Hepatocyte (in vitro differentiated cells): ENCODE data around the gene MCF2.

Experiments used
- EZH2phosphoT487 ChIP-seq: fragments of 200-600 bp; sonication (generic); IDR thresholded peaks from one replicate; pipeline ENCODE4 v1.6.1; 2018; ENCODE audit warnings: antibody characterized with exemption, mild to moderate bottlenecking, low read depth, moderate library complexity; ENCODE audit not compliant: unreplicated experiment, severe bottlenecking
- TF ChIP-seq, protein P1 (sequence below): fragments of 200-600 bp; sonication (generic); IDR thresholded peaks from 2 replicates; pipeline ENCODE4 v1.5.1; 2016; ENCODE audit warnings: antibody characterized with exemption, mild to moderate bottlenecking; ENCODE audit not compliant: poor library complexity

GRCh38 chrX:139680356-139680755 is 27.6 kb downstream of the MCF2 start:
- no peak for TF ChIP-seq EZH2phosphoT487
- TF ChIP-seq, protein P1, sequence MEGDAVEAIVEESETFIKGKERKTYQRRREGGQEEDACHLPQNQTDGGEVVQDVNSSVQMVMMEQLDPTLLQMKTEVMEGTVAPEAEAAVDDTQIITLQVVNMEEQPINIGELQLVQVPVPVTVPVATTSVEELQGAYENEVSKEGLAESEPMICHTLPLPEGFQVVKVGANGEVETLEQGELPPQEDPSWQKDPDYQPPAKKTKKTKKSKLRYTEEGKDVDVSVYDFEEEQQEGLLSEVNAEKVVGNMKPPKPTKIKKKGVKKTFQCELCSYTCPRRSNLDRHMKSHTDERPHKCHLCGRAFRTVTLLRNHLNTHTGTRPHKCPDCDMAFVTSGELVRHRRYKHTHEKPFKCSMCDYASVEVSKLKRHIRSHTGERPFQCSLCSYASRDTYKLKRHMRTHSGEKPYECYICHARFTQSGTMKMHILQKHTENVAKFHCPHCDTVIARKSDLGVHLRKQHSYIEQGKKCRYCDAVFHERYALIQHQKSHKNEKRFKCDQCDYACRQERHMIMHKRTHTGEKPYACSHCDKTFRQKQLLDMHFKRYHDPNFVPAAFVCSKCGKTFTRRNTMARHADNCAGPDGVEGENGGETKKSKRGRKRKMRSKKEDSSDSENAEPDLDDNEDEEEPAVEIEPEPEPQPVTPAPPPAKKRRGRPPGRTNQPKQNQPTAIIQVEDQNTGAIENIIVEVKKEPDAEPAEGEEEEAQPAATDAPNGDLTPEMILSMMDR = no peak
